ENCODE results near the gene RAG1.
"Not testable (repeated sequence)": the region's sequence is repeated elsewhere in the genome, so short reads cannot be mapped to it uniquely, and the experiment has no call there.

Gene RAG1

GRCh38 chr11:36567694-36568093, at the start of gene RAG1:
TSS of gene RAG1 (plus strand) at chr11:36568007. CDS start at chr11:36573305, 5,298 bp downstream.
- DNase-seq, result no peak

- no peak for DNase-seq
These were observed 37.0 kb upstream of the RAG1 start for GRCh38 chr11:36530840-36531239.

GRCh38 chr11:36532941-36533601, 34.7 kb upstream of the RAG1 start:
- no peak for DNase-seq

GRCh38 chr11:36534276-36534840, 33.4 kb upstream of the RAG1 start:
- no peak for DNase-seq

- DNase-seq, result no peak
These were observed 26.8 kb upstream of the RAG1 start for GRCh38 chr11:36540998-36541397.

- DNase-seq, result no peak
These were observed 17.3 kb upstream of the RAG1 start for GRCh38 chr11:36550385-36551115.

- not testable (repeated sequence) for DNase-seq
These were observed 10.4 kb upstream of the RAG1 start for GRCh38 chr11:36557390-36557789.

- DNase-seq, result no peak
These were observed 9.8 kb upstream of the RAG1 start for GRCh38 chr11:36557991-36558390.

- no peak for DNase-seq
These were observed 9.0 kb upstream of the RAG1 start for GRCh38 chr11:36558571-36559413.

- peak; percentile 86 for DNase-seq
These were observed 3.3 kb upstream of the RAG1 start for GRCh38 chr11:36564376-36565030.

GRCh38 chr11:36565031-36565610, 2.7 kb upstream of the RAG1 start:
- peak; percentile 42 for DNase-seq

GRCh38 chr11:36566407-36567053, 1.3 kb upstream of the RAG1 start:
- DNase-seq, result no peak

GRCh38 chr11:36569095-36569494, 1.3 kb downstream of the RAG1 start:
- DNase-seq, result no peak

- DNase-seq, result no peak
These were observed 6.7 kb downstream of the RAG1 start for GRCh38 chr11:36574486-36574885.

GRCh38 chr11:36577373-36577772, 9.6 kb downstream of the RAG1 start:
- no peak for DNase-seq

GRCh38 chr11:36577859-36578258, 10.1 kb downstream of the RAG1 start:
- peak; percentile 28 for DNase-seq

GRCh38 chr11:36578458-36578857, 10.7 kb downstream of the RAG1 start:
- DNase-seq, result peak; percentile 28

- DNase-seq, result no peak
These were observed 13.7 kb downstream of the RAG1 start for GRCh38 chr11:36581536-36581935.

GRCh38 chr11:36583667-36584066, 15.9 kb downstream of the RAG1 start:
- no peak for DNase-seq

GRCh38 chr11:36586543-36586942, 18.7 kb downstream of the RAG1 start:
- no peak for DNase-seq

GRCh38 chr11:36588099-36588498, 20.3 kb downstream of the RAG1 start:
- DNase-seq, result no peak

- no peak for DNase-seq
These were observed 22.7 kb downstream of the RAG1 start for GRCh38 chr11:36590513-36590912.
